ENCODE measurements around the gene PANK1.
A peak's percentile ranks its signal among the peaks of the same experiment; 100 is the strongest.

The PANK1 gene

GRCh38 chr10:89590326-89590725, 54.7 kb downstream of the PANK1 start:
- TF ChIP-seq CTCF (IDR thresholded peaks at IDR 0.05; ENCODE audit: low read depth, low read length) = no peak

GRCh38 chr10:89589101-89589720, 55.8 kb downstream of the PANK1 start:
- no peak for TF ChIP-seq CTCF (IDR thresholded peaks at IDR 0.05; ENCODE audit: low read depth, low read length)
- in situ Hi-C loops (cut with HindIII; ENCODE audit: low sequenced_read_pairs) = no loop called here
- DNase-seq (ENCODE audit: low read depth, low spot score) = peak; percentile 18
- H3K4me3 ChIP-seq (ENCODE audit: low read depth, low read length) = no peak overlapping the region

More at GRCh38 chr10:89590326-89590725, 54.7 kb downstream of the PANK1 start:
- no peak for DNase-seq (ENCODE audit: low read depth, low spot score)
- H3K4me3 ChIP-seq (ENCODE audit: low read depth, low read length) = no peak overlapping the region
- in situ Hi-C loops (cut with HindIII; ENCODE audit: low sequenced_read_pairs) = no loop called here

- peak; percentile 31 for DNase-seq (ENCODE audit: low read depth, low spot score)
- in situ Hi-C loops (cut with HindIII; ENCODE audit: low sequenced_read_pairs) = no loop called here
- H3K4me3 ChIP-seq (ENCODE audit: low read depth, low read length) = no peak overlapping the region
- no peak for TF ChIP-seq CTCF (IDR thresholded peaks at IDR 0.05; ENCODE audit: low read depth, low read length)
These were observed 56.4 kb downstream of the PANK1 start for GRCh38 chr10:89588671-89589070.

GRCh38 chr10:89582022-89582421, 63.0 kb downstream of the PANK1 start:
- H3K4me3 ChIP-seq (ENCODE audit: low read depth, low read length) = no peak overlapping the region
- no peak for TF ChIP-seq CTCF (IDR thresholded peaks at IDR 0.05; ENCODE audit: low read depth, low read length)
- DNase-seq (ENCODE audit: low read depth, low spot score) = no peak
- in situ Hi-C loops (cut with HindIII; ENCODE audit: low sequenced_read_pairs) = no loop called here

GRCh38 chr10:89580243-89580642, 64.8 kb downstream of the PANK1 start:
- TF ChIP-seq CTCF (IDR thresholded peaks at IDR 0.05; ENCODE audit: low read depth, low read length) = no peak
- in situ Hi-C loops (cut with HindIII; ENCODE audit: low sequenced_read_pairs) = no loop called here

GRCh38 chr10:89576696-89577095, 68.3 kb downstream of the PANK1 start:
- in situ Hi-C loops (cut with HindIII; ENCODE audit: low sequenced_read_pairs) = no loop called here

More at GRCh38 chr10:89580243-89580642, 64.8 kb downstream of the PANK1 start:
- no peak overlapping the region for H3K4me3 ChIP-seq (ENCODE audit: low read depth, low read length)
- DNase-seq (ENCODE audit: low read depth, low spot score) = no peak

More at GRCh38 chr10:89576696-89577095, 68.3 kb downstream of the PANK1 start:
- TF ChIP-seq CTCF (IDR thresholded peaks at IDR 0.05; ENCODE audit: low read depth, low read length) = no peak
- no peak for DNase-seq (ENCODE audit: low read depth, low spot score)
- no peak overlapping the region for H3K4me3 ChIP-seq (ENCODE audit: low read depth, low read length)
